SU-DHL-6 (cell line): ENCODE data around the gene HAGHL.

ENCODE experiments used
- H2AFZ ChIP-seq: fragments of 200-600 bp; sonication (generic); 2 replicates; pipeline ENCODE4 v1.6.1; 2014; ENCODE audit warnings: low read depth, mild to moderate bottlenecking, moderate library complexity, mixed read lengths, antibody characterized with exemption, low read length; ENCODE audit not compliant: severe bottlenecking
- H3F3A ChIP-seq: fragments of 200-600 bp; shearing (Covaris generic); 2 replicates; pipeline ENCODE4 v1.6.0; 2016; ENCODE audit warnings: antibody characterized with exemption, mild to moderate bottlenecking; ENCODE audit not compliant: insufficient read depth
- H3K27ac ChIP-seq: fragments of 200-600 bp; sonication (generic); 2 replicates; pipeline ENCODE4 v1.5.1; 2016; ENCODE audit warnings: low read depth, mild to moderate bottlenecking, low read length, moderate library complexity, mixed read lengths
- H3K27me3 ChIP-seq: fragments of 200-600 bp; sonication (generic), shearing (Covaris generic); 2 replicates; pipeline ENCODE4 v1.6.0; 2014; ENCODE audit warnings: mild to moderate bottlenecking, low read length
- H3K36me3 ChIP-seq: fragments of 200-600 bp; sonication (generic); 2 replicates; pipeline ENCODE4 v1.6.1; 2014; ENCODE audit warnings: mild to moderate bottlenecking, low read length, mixed read lengths
- H3K4me2 ChIP-seq: fragments of 300-600, 200-600 bp; shearing (Covaris generic), sonication (generic); 2 replicates; pipeline ENCODE4 v1.6.0; 2014; ENCODE audit warnings: low read length, low read depth, mild to moderate bottlenecking; ENCODE audit not compliant: poor library complexity, severe bottlenecking
- H3K4me3 ChIP-seq: fragments of 200-600 bp; sonication (generic); 2 replicates; pipeline ENCODE4 v1.5.1; 2014; ENCODE audit warnings: antibody characterized with exemption, low read length, mild to moderate bottlenecking, mixed read lengths; ENCODE audit not compliant: insufficient read depth, poor library complexity, severe bottlenecking
- H3K79me2 ChIP-seq: fragments of 200-600 bp; sonication (generic); 2 replicates; pipeline ENCODE4 v1.6.1; 2014; ENCODE audit warnings: mild to moderate bottlenecking, low read length, moderate library complexity; ENCODE audit not compliant: insufficient read depth
- H3K9ac ChIP-seq: fragments of 200-600 bp; sonication (generic); 2 replicates; pipeline ENCODE4 v1.7.0; 2014; ENCODE audit warnings: mild to moderate bottlenecking, low read length
- H3K9me2 ChIP-seq: fragments of 200-600 bp; sonication (generic); replicated peaks from 2 replicates; pipeline ENCODE4 v1.6.1; 2014; ENCODE audit warnings: low read length; ENCODE audit not compliant: insufficient read depth
- H3K9me3 ChIP-seq: fragments of 200-600 bp; sonication (generic); 2 replicates; pipeline ENCODE4 v1.6.1; 2014; ENCODE audit warnings: low read length, mixed read lengths; ENCODE audit not compliant: insufficient read depth
- H4K20me1 ChIP-seq: fragments of 200-600 bp; sonication (generic); 2 replicates; pipeline ENCODE4 v1.6.1; 2014; ENCODE audit warnings: low read depth, mild to moderate bottlenecking, antibody characterized with exemption, low read length, moderate library complexity, mixed read lengths
- CTCF ChIP-seq: fragments of 200-600 bp; sonication (generic); IDR thresholded peaks from one replicate; pipeline ENCODE4 v1.5.1; 2017; ENCODE audit warnings: antibody characterized with exemption, mild to moderate bottlenecking, low read length, moderate library complexity; ENCODE audit not compliant: insufficient read depth, poor library complexity, severe bottlenecking
- EZH2phosphoT487 ChIP-seq: fragments of 200-600 bp; sonication (generic), shearing (Covaris generic); conservative IDR thresholded peaks from 2 replicates; pipeline ENCODE4 v1.6.1; 2018; ENCODE audit warnings: mild to moderate bottlenecking, antibody characterized with exemption, low read length, moderate library complexity, mixed read lengths

HAGHL gene

DNA sequence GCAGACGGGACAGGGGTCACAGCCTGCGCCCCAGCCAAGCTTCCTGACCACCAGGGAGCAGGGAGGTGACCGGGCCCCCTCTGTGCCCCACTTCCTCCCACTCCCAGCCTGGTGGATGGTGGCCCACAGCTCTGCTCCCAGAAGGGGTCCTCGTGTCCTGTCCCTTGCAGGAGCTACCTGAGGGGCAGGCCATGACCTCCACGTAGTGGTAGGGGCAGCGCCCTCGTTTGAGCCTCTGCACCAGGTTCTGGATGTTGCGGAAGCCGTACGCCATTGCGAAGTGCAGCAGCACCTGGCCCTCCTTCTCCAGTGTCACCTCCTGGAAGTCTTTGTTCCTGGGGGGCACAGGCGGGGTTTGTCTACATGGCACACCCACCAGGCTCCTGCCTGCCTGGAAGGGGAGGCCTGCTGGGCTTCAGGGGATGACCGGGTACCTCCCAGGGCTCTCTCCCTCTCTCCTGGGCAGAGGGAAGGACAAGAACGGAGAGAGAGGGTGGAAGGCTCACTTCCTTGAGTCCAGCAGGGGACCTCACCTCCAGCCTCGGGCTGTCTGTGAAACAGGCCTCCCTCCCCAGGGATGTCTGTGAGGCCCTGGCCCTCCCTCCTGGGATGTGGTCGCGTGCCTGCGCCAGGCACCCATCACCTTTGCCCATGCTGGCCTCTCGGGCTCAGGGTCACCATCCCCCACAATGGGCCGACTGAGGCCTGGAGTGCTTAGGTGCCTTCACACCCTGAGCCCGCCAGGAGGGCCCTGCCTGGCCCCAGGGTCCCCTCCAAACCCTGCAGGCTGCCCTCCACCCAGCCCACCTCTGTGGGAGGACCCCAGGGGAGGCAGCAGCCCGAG lies 4.0 kb downstream of the HAGHL start:
- H3K79me2 ChIP-seq = no peaks in the 10 kb centered on the region
- no peak overlapping the region for H3K4me2 ChIP-seq
- no peaks in the 10 kb centered on the region for H4K20me1 ChIP-seq
- H3K36me3 ChIP-seq = no peaks in the 10 kb centered on the region
- no peak overlapping the region for H3K27ac ChIP-seq
- H3K27me3 ChIP-seq = no peaks in the 10 kb centered on the region
- no peak overlapping the region for H2AFZ ChIP-seq
- H3K9ac ChIP-seq = no peak overlapping the region
- no peaks in the 10 kb centered on the region for H3K9me2 ChIP-seq
- no peaks in the 10 kb centered on the region for H3K9me3 ChIP-seq
- H3F3A ChIP-seq = peaks cover 19% of the 10 kb centered on the region
- H3K4me3 ChIP-seq = no peak overlapping the region
- TF ChIP-seq EZH2phosphoT487 (no peak), CTCF (no peak)

GRCh38 chr16:732332-732731 lies 5.4 kb downstream of the HAGHL start:
- no peak for TF ChIP-seq EZH2phosphoT487
- TF ChIP-seq CTCF = no peak
- no peaks in the 10 kb centered on the region for H4K20me1 ChIP-seq
- no peak overlapping the region for H3K9ac ChIP-seq
- peaks cover 10% of the 10 kb centered on the region for H3F3A ChIP-seq
- H3K79me2 ChIP-seq = no peaks in the 10 kb centered on the region
- H2AFZ ChIP-seq = no peak overlapping the region
- no peaks in the 10 kb centered on the region for H3K9me3 ChIP-seq
- no peak overlapping the region for H3K27ac ChIP-seq
- H3K4me2 ChIP-seq = no peak overlapping the region
- no peak overlapping the region for H3K4me3 ChIP-seq
- H3K9me2 ChIP-seq = no peaks in the 10 kb centered on the region
- H3K36me3 ChIP-seq = no peaks in the 10 kb centered on the region
- no peaks in the 10 kb centered on the region for H3K27me3 ChIP-seq

DNA sequence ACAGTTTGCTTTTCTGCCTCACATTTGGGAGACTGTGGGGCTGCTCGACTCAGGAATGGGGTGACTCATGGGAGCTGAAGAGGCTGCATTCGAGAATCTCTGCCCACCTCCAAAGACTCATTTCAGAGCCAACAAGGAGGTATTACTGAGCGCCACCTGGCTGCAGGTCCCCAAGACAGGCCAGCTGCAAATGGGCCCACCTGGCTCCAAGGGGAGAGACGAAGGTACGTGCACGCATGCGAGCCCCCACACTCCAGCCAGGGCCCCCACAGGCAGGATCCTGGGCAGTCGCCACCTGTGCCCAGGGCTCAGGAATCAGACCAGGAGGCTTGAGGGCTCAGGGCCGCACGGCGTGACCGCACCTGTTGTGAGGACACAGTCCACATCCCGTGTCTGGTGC lies 6.0 kb downstream of the HAGHL start:
- no peak overlapping the region for H2AFZ ChIP-seq
- H3K79me2 ChIP-seq = no peaks in the 10 kb centered on the region
- no peaks in the 10 kb centered on the region for H3K27me3 ChIP-seq
- peaks cover 12% of the 10 kb centered on the region for H3F3A ChIP-seq
- no peaks in the 10 kb centered on the region for H3K9me3 ChIP-seq
- no peak overlapping the region for H3K4me2 ChIP-seq
- no peak overlapping the region for H3K4me3 ChIP-seq
- no peak overlapping the region for H3K27ac ChIP-seq
- no peaks in the 10 kb centered on the region for H3K36me3 ChIP-seq
- H4K20me1 ChIP-seq = no peaks in the 10 kb centered on the region
- H3K9ac ChIP-seq = no peak overlapping the region
- no peak for TF ChIP-seq EZH2phosphoT487
- no peaks in the 10 kb centered on the region for H3K9me2 ChIP-seq
